CD4-positive, alpha-beta T cell treated with Interleukin-6 at 100 ng/mL for 8 hours (primary cell): ENCODE measurements around the gene ALG5.
A peak's percentile ranks its signal among the peaks of the same experiment; 100 is the strongest.

ENCODE experiments used
- DNase-seq: peaks from one replicate; pipeline ENCODE4 v3.0.0-alpha.2; 2020; ENCODE audit warnings: mixed read lengths, low spot score

Gene ALG5, protein sequence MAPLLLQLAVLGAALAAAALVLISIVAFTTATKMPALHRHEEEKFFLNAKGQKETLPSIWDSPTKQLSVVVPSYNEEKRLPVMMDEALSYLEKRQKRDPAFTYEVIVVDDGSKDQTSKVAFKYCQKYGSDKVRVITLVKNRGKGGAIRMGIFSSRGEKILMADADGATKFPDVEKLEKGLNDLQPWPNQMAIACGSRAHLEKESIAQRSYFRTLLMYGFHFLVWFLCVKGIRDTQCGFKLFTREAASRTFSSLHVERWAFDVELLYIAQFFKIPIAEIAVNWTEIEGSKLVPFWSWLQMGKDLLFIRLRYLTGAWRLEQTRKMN

DNA sequence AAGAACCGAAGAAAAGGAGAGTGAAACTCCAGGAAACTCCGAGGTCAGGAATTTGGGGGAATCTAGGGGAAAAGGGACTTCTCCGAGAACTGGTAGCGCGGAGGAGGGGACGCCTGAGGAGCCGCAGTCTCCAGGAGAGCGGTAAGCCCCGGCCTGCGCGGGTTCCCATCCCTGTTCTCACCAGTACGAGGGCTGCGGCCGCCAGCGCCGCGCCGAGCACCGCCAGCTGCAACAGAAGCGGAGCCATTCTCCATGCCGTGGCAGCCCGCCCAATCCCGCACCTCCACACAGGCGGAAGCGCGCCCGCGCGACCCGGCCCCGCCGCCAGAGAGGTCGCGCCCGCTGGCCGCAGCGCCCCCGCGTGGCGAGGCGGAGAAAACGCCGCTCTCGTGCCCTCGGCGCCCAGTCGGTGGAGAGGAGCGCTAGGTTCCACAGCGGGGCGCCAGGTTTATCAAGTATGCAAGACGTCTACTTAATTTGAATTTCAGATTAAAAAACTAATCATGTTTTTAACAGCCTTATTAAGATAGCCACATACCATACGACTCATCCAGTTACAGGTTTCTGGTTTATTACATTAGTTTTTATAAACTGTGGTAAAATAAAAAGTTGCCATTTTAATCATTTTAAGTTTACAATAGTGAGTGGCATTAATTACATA lies at the start of gene ALG5:
ALG5 (minus strand) TSS at position 287 of the 661 bp plus-strand sequence; CDS start at position 247, 40 bp downstream.
- peak; percentile 89 for DNase-seq

DNA sequence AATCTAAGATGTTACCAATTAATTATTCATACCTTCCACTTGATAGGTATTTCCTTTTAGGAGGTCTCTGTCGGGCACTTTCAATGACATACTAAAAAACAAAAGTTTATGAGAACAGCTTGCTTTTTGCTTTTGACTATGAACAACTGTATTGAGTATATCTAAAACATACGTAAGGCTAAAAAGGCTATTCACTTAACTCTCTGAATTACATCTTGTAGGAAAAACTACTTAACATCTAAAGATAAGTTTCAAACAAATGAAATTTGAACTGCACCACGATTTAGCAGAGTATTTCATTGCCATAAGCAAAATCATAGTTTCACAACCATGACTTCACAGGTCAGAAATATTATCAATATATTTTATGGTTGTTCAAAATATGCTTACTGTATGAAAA lies 48.7 kb upstream of the ALG5 start:
- DNase-seq, result no peak

DNA sequence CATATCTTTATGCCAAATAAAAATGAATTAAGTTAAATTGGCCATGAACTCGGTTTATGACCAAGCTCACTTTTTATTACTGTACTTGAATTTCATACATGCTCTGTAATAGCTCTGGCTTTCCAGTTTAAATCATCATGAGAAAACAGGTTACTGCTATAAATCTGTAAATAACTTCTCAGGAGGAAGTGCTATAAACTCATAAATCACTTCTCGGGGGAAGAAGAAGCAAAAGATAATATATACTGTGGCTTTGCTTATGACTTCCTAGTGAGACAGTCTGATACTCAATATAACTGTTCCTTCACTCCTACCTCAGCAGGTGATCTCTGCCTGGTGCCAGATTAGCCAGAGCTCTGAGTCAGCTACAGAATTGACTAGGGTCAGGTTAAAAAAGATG lies 47.9 kb upstream of the ALG5 start:
- DNase-seq, result no peak

DNA sequence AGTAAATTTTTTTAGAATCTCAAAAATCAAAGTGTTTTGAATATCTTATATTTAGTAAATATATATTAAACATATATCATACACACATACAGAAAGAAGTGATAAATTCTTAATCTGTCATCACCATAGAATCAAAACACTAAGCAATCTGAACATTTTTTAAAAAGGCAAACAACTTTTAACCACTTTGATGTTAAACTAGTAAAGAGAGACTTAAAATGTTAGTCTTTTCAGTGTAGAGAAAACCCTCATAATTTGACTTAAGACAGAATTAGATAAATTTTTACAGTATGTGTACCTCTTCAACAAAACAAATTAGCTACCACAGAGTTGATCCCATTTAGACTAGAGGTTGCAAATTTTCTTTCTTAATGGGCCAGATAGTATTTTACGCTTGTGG lies 46.9 kb upstream of the ALG5 start:
- DNase-seq, result no peak

DNA sequence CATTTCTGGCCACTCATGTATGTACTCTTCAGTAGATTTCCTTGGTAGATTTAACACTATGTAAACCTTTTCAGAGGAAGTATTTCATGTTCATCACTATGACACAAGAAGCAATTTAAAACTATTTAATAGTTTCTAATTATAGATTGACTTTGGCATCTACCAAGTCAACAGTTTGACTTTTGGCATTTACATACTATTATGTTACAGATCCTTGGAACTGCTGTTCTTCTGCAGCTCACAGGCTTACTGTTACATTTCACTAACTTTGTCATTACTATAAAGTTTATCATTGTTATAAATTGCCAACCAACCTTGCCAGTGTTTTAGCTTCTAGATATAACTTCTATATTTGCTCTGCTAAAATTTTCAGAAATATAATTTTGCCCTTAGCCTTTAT lies 41.6 kb upstream of the ALG5 start:
- no peak for DNase-seq

DNA sequence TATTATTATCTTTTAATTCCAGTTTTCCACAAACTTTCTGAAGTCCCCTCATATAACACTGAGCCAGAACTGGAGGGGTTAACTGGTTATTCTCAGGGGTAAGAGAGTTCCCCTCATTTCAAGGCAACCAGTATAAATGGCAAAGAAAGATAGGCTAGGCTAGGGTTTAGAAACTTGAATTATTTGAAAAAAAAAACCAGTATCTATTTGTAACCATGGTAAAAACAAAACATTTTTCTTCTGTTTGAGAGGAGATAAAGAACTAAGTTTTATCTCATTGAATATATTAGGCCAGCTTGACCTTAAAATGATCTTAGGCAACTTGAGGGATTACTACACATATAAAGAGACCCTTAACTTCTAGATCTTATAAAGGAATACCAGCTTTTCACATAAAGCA lies 40.8 kb upstream of the ALG5 start:
- DNase-seq, result no peak

DNA sequence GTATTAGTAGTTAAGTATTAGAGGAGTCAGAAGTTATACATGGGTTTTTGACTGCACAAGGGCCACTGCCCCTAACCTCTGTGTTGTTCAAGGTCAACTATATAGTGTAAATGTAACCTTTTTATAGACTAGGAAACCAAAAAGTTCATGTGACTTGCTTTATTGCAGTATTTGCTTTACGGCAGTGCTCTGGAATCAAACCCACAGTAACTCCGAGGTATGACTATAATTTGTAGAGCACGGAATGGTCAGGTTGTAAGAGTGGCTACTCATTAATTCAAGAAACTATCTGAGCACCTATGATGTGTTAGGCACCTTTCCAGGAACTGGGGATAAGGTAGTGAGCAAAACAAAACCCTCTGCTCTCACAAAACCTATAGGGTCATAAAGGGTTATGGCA lies 38.1 kb upstream of the ALG5 start:
- no peak for DNase-seq

DNA sequence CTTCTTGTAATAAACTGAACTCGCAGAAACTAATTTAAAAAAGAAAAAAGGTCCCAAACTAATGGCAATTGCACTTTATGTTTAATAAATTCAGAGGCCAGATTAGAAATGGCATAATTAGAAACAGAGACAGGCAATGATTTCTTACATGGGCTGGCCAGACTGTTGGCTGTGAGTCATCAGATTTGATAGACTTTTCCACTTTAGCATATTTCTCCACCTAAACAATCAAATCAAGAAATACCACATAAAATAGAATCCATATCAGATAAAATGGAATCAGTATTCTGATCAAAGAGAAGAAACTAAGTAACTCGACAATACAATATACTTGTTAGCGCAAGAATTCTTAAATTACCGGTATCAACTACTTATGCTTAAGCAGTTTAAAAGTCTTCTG lies 30.5 kb upstream of the ALG5 start:
- DNase-seq, result no peak

DNA sequence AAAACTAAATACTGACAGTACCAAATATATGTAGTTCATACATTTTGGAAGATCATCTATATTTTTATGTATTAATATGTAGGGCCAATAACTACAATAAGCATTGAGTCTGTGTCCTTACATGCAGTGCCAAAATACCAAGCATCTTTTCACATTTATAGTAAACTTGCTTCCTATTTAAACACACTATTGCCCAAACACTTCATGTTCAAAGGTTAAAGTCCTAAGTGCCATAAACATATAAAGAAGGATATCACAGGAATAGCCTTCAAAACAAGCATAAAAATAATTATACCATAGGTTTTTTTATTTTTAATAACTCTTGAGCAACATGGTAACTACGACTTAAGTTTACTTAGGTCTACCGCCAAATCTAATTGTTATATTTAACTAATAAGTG lies 28.5 kb upstream of the ALG5 start:
- no peak for DNase-seq

DNA sequence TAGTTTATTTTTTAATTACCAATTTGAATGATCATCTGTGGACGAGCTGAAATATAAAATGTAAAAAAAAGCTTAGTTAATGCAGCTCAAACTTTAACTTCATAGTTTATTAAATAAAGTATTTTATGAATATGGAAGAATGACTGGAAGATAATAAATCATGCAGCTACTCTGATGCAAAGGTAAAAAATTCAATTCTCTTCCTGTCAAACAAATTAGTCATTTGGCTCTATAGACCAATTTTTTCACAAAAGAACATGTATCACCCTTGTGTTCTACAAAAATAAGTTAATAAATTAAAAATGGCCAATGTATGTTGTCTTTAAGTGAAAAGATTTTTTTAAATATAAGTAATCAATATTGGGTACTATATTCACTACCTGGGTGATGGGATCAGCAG lies 27.6 kb upstream of the ALG5 start:
- DNase-seq, result no peak

DNA sequence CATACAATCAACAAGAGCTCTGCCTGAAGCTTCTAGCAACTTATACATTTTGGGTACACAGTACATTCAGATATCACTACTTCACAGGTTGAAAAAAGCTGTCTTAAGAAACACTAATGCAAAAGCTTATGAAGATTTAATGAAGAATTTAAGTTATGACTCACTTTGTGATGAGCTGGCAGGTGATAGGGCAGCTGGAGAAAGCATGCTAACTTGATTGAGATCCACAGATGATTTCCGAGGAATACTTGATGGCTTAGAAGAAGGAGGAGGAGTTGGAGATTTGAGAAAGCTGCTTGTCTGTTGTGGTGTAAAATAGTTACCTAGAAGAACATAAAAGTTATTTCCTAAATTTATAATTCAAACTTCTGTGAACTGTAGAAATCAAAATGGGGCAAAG lies 24.7 kb upstream of the ALG5 start:
- no peak for DNase-seq

DNA sequence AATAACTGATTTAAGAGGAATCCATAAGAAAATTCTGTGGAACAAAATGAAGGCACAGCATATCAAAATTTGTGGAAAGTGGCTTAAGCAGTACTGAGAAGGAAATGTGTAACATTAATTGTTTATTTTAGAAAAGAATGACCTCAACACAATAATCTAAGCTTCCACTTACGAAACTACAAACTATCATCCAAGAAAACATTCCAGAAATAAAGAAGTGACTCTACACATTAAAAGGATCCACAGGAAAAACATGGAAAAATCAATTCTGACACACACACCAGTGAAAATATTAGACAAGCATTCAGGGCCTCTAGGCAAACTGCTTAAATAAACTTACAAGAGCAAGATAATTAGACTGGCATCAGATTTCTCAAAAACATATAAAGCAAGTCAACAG lies 15.5 kb upstream of the ALG5 start:
- DNase-seq, result no peak

DNA sequence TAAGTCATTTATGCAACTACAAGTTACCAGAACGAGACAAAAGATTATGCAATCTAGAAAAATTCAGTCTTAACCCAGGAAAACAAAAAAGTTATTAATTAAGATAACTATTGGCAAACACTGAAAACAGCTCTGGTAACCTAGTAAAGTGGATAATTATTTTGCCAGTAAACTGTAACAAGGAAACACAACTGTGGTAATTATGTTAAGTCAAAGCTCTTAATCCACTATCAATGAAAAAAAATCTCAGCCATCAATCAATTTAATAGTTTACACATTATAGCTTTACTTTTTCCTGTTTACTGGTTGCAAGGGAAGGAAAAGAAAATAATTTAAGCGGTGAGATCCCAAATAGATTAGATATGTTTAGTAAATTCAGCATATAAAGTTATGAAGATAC lies 12.6 kb upstream of the ALG5 start:
- DNase-seq, result no peak

DNA sequence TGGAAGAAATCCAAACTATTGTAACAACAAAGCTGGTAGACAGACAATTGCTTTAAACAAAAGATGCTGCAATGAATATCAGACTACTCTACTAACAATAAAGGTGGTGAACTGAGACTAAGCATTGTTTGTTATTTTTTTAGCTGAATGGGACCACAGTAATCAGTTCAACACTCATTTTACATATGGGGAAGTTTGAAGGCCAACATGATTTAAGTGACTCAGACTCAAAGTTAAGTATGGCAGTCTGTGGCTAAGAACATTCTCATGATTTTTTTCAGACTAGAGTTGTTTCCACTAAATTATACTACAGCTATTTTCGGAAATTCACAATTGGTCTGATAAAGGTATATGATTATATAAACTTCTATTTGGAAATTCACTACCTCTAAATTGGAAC lies 11.9 kb upstream of the ALG5 start:
- DNase-seq, result no peak

DNA sequence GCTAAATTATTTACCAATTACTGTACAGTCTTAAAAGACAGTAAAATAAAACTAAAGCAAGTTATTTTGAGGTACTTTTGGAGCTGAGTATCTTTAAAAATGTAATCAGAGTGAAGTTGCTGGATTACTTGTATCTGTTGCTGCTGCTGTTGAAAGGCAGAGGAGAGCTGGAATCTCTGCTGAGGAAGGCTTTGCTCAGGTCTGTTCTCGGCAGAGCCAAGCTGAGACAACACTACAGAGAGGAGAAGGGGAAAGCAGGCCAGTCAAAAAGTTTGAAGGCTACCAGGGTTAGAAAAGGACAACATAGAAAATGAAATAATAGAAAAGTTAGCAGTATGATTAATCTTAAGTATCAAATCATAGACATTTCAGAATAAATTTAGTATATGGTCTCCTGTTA lies 11.3 kb upstream of the ALG5 start:
- DNase-seq, result no peak

DNA sequence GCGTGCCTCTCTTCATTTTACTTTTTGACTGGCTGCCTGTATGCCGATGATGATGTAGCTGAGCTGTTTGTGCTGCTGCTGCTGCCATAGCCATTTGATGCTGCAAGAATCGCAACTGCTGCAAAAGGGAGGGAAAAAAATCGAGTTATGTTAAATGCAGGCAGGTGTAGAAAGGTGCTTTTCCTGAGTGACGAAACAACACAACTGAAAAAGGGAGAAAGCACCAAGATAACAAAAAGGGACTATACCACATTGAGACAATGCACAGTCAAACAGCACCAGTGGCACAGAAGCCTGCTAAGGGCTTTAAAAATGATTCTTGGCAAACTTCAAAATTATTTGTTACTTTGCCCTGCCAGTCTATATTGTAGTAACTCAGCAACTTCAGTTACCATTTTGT lies 10.6 kb upstream of the ALG5 start:
- no peak for DNase-seq

DNA sequence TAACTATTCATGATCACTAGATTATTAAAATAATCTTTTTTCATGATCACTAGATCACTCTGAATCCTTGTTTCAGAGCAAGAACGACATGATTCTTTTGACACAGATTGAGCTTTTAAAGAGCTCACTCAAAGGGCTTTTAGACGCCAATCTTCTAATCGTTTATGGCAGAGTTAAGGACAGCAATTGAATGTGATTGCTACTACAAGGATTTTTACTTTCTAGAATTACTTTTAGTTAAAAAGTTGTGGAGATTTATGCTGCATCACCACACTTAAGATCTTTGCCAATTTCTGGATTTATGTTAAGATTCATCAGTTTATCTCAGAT lies 2.7 kb upstream of the ALG5 start:
- no peak for DNase-seq

DNA sequence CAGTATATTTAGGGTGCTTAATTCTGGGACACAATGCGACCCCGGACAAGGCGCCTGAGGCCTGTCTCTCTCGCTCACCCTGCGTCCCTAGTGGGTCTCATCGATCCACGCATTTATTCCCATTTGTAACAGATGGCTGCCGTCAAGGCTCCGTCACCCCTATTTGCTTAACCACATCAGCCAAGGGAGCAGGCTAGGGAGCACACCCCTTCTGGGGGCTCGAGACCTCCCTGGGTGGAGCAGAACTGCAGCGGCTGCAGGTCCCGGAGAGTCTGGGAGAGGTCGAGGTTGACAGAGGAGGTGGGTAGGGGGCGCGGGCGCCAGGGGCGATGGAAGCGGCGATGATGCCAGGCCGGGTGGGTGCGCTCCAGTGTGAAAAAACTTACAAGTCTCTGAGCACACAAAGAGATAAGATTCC lies 507 bp downstream of the ALG5 start:
- DNase-seq, result no peak

DNA sequence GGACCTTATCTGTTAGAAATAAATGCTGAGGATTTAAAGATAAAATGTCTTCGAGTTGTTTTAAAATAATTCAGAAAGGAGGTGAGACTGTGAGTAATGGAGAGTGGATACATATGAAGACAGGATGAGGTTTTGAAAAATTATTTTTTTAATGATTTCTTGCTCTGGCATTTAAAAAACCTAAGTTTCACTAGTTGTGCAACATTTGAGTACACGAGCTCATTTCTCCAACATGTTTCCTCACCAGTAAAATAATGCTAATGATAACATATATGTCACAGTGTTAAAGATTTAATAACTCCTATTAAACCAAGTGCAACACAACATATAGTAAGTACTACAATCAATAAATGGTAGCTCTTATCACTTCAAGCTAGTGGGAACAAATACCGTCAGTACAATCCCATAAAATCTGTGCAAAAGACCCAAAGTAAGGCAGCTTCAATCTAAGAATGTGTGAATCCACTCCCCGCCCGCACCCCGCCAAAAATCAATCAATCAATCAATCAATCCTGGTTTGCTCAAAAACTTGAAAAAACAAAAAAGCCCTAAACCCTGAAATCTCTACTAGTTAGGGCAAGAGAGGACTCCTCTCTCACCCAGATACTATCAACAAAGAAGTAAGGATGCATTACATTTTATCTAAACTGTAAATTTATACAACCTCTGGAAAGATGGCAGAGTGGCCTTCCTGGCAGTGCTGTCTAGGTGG lies 1.3 kb downstream of the ALG5 start:
- no peak for DNase-seq

DNA sequence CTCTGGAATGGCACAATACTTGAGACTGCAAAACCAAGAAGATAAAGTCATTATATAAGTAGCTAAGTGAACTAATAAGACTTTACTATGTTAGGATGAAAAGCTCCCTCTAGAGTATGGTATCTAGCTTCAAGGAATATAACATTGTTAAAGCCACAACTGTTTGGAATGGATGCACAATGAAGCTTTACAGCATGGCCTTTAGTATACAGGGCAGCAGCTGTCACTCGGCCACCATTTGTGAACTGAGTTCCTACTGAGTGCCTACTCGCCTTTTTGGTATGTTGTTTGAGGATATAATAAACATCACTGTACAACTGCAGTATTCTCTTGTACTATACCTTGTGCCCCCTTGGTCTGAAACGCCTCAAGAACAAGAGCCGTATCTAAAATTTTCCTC lies 6.8 kb downstream of the ALG5 start:
- DNase-seq, result no peak

DNA sequence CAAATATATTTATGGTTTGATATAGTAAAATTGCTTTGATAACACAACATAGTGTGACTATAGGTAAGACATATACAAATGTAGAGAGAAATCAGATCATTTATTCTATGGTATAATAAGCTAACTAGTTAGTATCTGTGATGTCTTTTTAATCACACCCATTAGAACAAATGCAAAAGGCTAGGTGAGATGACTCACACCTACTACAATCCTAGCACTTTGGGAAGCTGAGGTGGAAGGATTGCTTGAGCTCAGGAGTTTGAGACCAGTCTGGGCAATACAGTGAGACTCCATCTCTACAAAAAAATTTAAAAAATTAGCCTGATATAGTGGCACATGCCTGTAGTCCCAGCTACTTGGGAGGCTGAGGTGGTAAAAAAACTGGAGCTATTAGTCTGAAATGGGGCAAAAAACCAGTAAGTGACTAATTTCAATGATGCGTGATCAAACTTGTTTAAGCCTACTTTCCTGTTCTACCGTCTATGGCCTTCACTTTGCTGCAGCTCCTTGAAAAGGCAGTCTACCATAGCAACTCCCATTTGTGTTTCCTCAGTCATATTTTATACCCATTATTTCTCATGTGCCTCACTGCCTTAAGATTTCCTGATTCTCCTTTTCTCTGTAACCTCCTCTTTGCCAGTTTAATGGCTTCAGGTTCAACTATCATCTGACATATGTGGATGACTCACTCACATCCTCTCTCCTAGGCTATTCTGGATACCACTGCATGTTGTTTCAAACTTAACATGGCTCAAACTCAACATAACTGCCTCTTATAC lies 12.5 kb downstream of the ALG5 start:
- no peak for DNase-seq

DNA sequence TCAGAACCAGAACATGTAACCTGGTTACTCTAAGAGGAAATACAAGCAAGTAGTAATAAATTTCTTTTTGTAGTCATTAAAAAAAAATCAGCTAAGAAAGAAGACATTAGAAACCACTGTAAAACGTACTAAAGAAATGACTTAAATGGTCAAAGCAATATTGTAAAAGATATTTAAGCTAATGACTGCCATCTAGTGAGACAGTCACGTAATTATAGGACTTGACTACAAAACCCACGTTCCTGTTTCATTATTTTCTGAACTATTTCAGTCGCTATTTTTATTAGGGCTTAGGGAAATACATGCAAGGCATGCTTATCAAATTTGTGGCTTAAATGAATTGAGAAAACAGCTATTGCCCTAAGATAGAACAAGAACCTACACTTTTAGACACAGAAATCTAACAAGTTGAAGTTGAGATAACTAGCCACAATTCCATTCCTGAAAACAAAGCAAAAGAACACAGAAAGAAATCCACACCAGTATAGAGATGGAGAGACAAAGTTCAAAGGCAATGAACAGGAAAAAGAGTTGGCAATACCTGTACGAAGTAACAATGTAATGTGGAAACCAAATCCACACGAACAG lies 17.9 kb downstream of the ALG5 start:
- DNase-seq, result no peak
